GM18951 (cell line): ENCODE measurements around the gene PANX2.

Experiments used
- POLR2A ChIP-seq: IDR thresholded peaks from 4 replicates; pipeline ENCODE4 v1.6.1; 2011; ENCODE audit warnings: mild to moderate bottlenecking; ENCODE audit not compliant: insufficient read length, insufficient read depth; ENCODE audit errors: extremely low read depth
- in situ Hi-C: fragments of 300-500 bp; cut with MboI; formaldehyde crosslinking; loops from one replicate; pipeline ENCODE4 v1.12.0; 2022; ENCODE audit warnings: low sequenced_read_pairs, mixed read lengths, inconsistent platforms; ENCODE audit not compliant: unreplicated experiment

Gene PANX2

GRCh38 chr22:50228366-50228765 lies 57.8 kb downstream of the PANX2 start:
- no peak for TF ChIP-seq POLR2A
- in situ Hi-C loops, result no loop called here

GRCh38 chr22:50229370-50229769 lies 58.8 kb downstream of the PANX2 start:
- in situ Hi-C loops, result no loop called here
- TF ChIP-seq POLR2A, result no peak
